Transverse colon (tissue), 4 donors: ENCODE results near the gene ZNF597. TPM values are rescaled to one million over a fixed set of nuclear protein-coding genes. Genes with fewer than 3 reads are reported as not detected.

Source experiments
- DNase-seq: peaks from one replicate; pipeline ENCODE4 v3.0.0-alpha.2; 2019
- H3K27ac ChIP-seq, 4 donors: fragments of 200-600 bp; sonication (generic); 2 replicates each; pipeline ENCODE4 v1.5.1; 2016 to 2018; ENCODE audit warnings: inconsistent platforms in 4 of 4
- H3K27me3 ChIP-seq: fragments of 200-600 bp; sonication (generic); 2 replicates; pipeline ENCODE4 v1.5.1; 2017; ENCODE audit warnings: inconsistent platforms
- H3K36me3 ChIP-seq, 4 donors: fragments of 200-600 bp; sonication (generic); 2 replicates each; pipeline ENCODE4 v1.5.1; 2017 to 2019; ENCODE audit warnings: inconsistent platforms in 4 of 4
- H3K4me1 ChIP-seq, 4 donors: fragments of 200-600 bp; sonication (generic); 2 replicates each; pipeline ENCODE4 v1.5.1; 2017 to 2020; ENCODE audit warnings: inconsistent platforms in 4 of 4
- H3K4me3 ChIP-seq, 4 donors: fragments of 200-600 bp; sonication (generic); 1 replicate in 1 of 4; 2 replicates in 3 of 4; pipeline versions ENCODE4 v1.5.1 to v1.6.1; 2017 to 2019; ENCODE audit warnings: inconsistent platforms in 4 of 4
- H3K9me3 ChIP-seq, 2 donors: fragments of 200-600 bp; sonication (generic); 2 replicates each; pipeline ENCODE4 v1.5.1; 2017 to 2019; ENCODE audit warnings: inconsistent platforms in 2 of 2
- EP300 ChIP-seq: sonication (generic); formaldehyde crosslinking; IDR thresholded peaks from one replicate; pipeline ENCODE4 v1.6.1; 2017; ENCODE audit warnings: antibody characterized with exemption, low read depth
- POLR2A ChIP-seq: fragments of 450-650 bp; IDR thresholded peaks from one replicate; pipeline ENCODE4 v1.6.1; 2016; ENCODE audit warnings: antibody characterized with exemption, mild to moderate bottlenecking, moderate library complexity
- POLR2AphosphoS5 ChIP-seq, 3 donors: sonication (generic); formaldehyde crosslinking; IDR thresholded peaks; one replicate each; pipeline ENCODE4 v1.6.1; 2016; ENCODE audit warnings: antibody characterized with exemption in 3 of 3
- WGBS, 2 donors: methylation state at CpG; one replicate each; pipeline ENCODE4 v1.1.5; 2018; ENCODE audit warnings: low coverage in 1 of 2; 5-methylcytosine and 5-hydroxymethylcytosine counted together
- in situ Hi-C, 4 donors: fragments of 200-750 bp; cut with MboI; loops; one replicate each; pipeline versions ENCODE4 v1.15.0 to v1.15.1; 2017; ENCODE audit warnings: low sequenced_read_pairs in 3 of 4, low pct_ligation_motif_present in 1 of 4, low pct_unique_long_range_greater_than_20kb in 1 of 4
- intact Hi-C: fragments of 100-400 bp; cut with DNase I; formaldehyde crosslinking; loops from one replicate; pipeline ENCODE4 v1.15.1; 2023; ENCODE audit warnings: low total_unique reads
- small RNA-seq, 4 donors: library from RNA; depleted of rRNA; stranded (forward); fragments of <200 nt; gene quantifications; one replicate each; pipeline ENCODE3, GENCODE V24; 2016
- total RNA-seq, 4 donors: library from RNA; depleted of rRNA; stranded (reverse); fragments of >200 nt; gene quantifications; one replicate each; pipeline ENCODE4 v1.1.0, GENCODE V29; 2016
- TF ChIP-seq, protein P1 (sequence below), 5 experiments: fragments of 200-600 bp in 3 of 5; fragments of 450-650 bp in 2 of 5; sonication (generic) in 3 of 5; IDR thresholded peaks; 1 replicate in 2 of 5; 2 replicates in 3 of 5; pipeline ENCODE4 v1.5.1; 2016 to 2017; ENCODE audit warnings: antibody characterized with exemption in 5 of 5, inconsistent platforms in 3 of 5, mild to moderate bottlenecking in 2 of 5, moderate library complexity in 1 of 5

ZNF597 gene
- total RNA-seq, 4 donors from 2014 or later = 0.37 to 2.4 (median 0.91) TPM

DNA sequence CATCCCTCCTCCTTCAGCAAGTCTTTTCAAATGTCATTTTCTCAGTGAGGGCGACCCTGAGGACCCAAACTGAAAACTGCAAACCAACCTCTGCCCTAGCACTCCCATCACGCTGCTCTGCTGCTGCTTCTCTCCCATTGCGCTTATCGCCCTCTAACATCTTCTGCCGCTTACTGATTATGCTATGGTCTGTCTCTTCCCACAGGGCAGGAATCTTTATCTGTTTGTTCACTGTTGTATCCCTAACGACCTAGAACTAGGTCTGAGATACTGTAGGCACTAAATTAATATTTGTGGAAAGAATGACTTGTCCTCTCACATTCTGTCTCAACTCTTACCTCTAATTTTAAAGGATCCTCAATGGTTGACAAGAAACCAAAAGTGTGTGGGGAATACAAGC, 55.0 kb downstream of the ZNF597 start:
- no peak for TF ChIP-seq POLR2AphosphoS5 (IDR thresholded peaks at IDR 0.05)
- TF ChIP-seq, protein P1, sequence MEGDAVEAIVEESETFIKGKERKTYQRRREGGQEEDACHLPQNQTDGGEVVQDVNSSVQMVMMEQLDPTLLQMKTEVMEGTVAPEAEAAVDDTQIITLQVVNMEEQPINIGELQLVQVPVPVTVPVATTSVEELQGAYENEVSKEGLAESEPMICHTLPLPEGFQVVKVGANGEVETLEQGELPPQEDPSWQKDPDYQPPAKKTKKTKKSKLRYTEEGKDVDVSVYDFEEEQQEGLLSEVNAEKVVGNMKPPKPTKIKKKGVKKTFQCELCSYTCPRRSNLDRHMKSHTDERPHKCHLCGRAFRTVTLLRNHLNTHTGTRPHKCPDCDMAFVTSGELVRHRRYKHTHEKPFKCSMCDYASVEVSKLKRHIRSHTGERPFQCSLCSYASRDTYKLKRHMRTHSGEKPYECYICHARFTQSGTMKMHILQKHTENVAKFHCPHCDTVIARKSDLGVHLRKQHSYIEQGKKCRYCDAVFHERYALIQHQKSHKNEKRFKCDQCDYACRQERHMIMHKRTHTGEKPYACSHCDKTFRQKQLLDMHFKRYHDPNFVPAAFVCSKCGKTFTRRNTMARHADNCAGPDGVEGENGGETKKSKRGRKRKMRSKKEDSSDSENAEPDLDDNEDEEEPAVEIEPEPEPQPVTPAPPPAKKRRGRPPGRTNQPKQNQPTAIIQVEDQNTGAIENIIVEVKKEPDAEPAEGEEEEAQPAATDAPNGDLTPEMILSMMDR (IDR thresholded peaks at IDR 0.05) = no peak
- no peak for TF ChIP-seq POLR2A
- no peak for TF ChIP-seq EP300
- WGBS, 2 donors = 96 to 100% methylated on average over 1 to 6 of the region's 6 CpGs
- no peak overlapping the region for H3K4me3 ChIP-seq
- no peak overlapping the region for H3K27ac ChIP-seq
- no peak for DNase-seq
- intact Hi-C loops = no loop called here
- peaks cover 5 to 83% (median 42%) of the 10 kb centered on the region in 4 donors for H3K36me3 ChIP-seq
- H3K27me3 ChIP-seq = no peaks in the 10 kb centered on the region
- in situ Hi-C loops = no loop called here
- no peaks in the 10 kb centered on the region for H3K4me1 ChIP-seq
- H3K9me3 ChIP-seq = peaks cover 45 to 72% of the 10 kb centered on the region in 2 donors

DNA sequence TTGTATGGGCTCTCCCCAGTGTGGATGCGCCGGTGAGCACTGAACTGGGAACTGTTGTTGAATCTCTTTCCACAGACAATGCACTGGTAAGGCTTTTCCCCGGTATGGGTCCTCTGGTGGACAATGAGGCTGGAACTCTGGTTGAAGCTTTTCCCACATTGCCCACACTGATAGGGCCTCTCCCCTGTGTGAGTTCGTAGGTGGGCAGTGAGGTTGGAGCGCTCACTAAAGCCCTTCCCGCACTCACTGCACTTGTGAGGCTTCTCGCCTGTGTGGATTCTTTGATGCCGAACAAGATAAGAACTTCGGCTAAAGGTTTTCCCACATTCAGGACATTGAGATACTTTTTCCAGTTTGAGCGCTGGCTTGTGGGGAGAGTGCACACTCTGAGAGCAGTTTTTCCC, 60.3 kb downstream of the ZNF597 start:
- peaks cover 78 to 80% of the 10 kb centered on the region in 2 donors for H3K9me3 ChIP-seq
- H3K4me3 ChIP-seq = no peak overlapping the region
- no peaks in the 10 kb centered on the region for H3K4me1 ChIP-seq
- H3K27ac ChIP-seq = no peak overlapping the region
- in situ Hi-C loops = no loop called here
- TF ChIP-seq POLR2A (no peak), POLR2AphosphoS5 (IDR thresholded peaks at IDR 0.05) (no peak)
- intact Hi-C loops = no loop called here
- 99% methylated on average over 10 of the region's 10 CpGs; no CpG with 5 or more reads in 1 of the 2 donors for WGBS, 2 donors
- H3K27me3 ChIP-seq = no peaks in the 10 kb centered on the region
- no peak for DNase-seq
- peaks cover 10 to 57% (median 26%) of the 10 kb centered on the region in 4 donors for H3K36me3 ChIP-seq

Small RNA genes lying within 50 kb of the gene (small RNA-seq; reads per million reads assigned to genes)
- gene MIR6126 = 0 reads per million in 4 donors

Other genes starting within 250 kb of the ZNF597 start
- gene ZNF200, start 208.3 kb downstream of the ZNF597 start, total RNA-seq = 10 to 100 TPM in 1 of 4 donors, 1 to 10 TPM in 3; 4.9 to 13.0 (median 7.4) TPM
- 1 to 10 TPM in 1 of 4 donors, under 1 TPM in 3; 0.37 to 1.4 (median 0.54) TPM for gene MEFV, start 186.9 kb downstream of the ZNF597 start, total RNA-seq
- 10 to 100 TPM in 3 of 4 donors, 1 to 10 TPM in 1; 4.6 to 46.0 (median 36.8) TPM for gene ZNF263, start 160.0 kb downstream of the ZNF597 start, total RNA-seq
- 1 to 10 TPM in 2 of 4 donors, under 1 TPM in 1, not detected in 1; 0.20 to 4.3 (median 2.5) TPM for gene TIGD7, start 138.1 kb downstream of the ZNF597 start, total RNA-seq
- 10 to 100 TPM; 12.3 to 53.9 (median 25.5) TPM for gene ZNF75A, start 138.0 kb downstream of the ZNF597 start, total RNA-seq
- gene OR2C1, start 87.6 kb downstream of the ZNF597 start, total RNA-seq = not detected
- 10 to 100 TPM in 3 of 4 donors, under 1 TPM in 1; 1.00 to 12.7 (median 11.6) TPM for gene ZSCAN32, start 42.5 kb downstream of the ZNF597 start, total RNA-seq
- 10 to 100 TPM in 2 of 4 donors, 1 to 10 TPM in 2; 7.9 to 14.8 (median 11.4) TPM for gene ZNF174, start 42.3 kb downstream of the ZNF597 start, total RNA-seq
- gene NAA60, start 176 bp upstream of the ZNF597 start, total RNA-seq = 100 to 1,000 TPM in 1 of 4 donors, 10 to 100 TPM in 3; 57.3 to 247 (median 72.9) TPM
- gene C16orf90, start 52.0 kb upstream of the ZNF597 start, total RNA-seq = not detected
- 10 to 100 TPM in 1 of 4 donors, 1 to 10 TPM in 3; 3.4 to 84.0 (median 8.4) TPM for gene CLUAP1, start 57.5 kb upstream of the ZNF597 start, total RNA-seq
- 10 to 100 TPM in 1 of 4 donors, 1 to 10 TPM in 3; 2.3 to 12.3 (median 5.1) TPM for gene NLRC3, start 133.9 kb upstream of the ZNF597 start, total RNA-seq
- gene SLX4, start 168.1 kb upstream of the ZNF597 start, total RNA-seq = 10 to 100 TPM in 1 of 4 donors, 1 to 10 TPM in 3; 3.0 to 11.5 (median 4.9) TPM
- 100 to 1,000 TPM in 1 of 4 donors, 10 to 100 TPM in 3; 27.3 to 139 (median 36.5) TPM for gene DNASE1, start 211.2 kb upstream of the ZNF597 start, total RNA-seq